Smooth muscle cell (in vitro differentiated cells): ENCODE results near the gene ANO9. TPM values are rescaled to one million over a fixed set of nuclear protein-coding genes. Genes with fewer than 3 reads are reported as not detected.
A peak's percentile ranks its signal among the peaks of the same experiment; 100 is the strongest.

Experiments
- DNase-seq: peaks from one replicate; lab custom pipeline; 2025; ENCODE audit not compliant: unreplicated experiment; lab: John Stamatoyannopoulos, UW
- H2AFZ ChIP-seq: fragments of 200-600 bp; sonication (generic); 2 replicates; pipeline ENCODE4 v1.6.0; 2016; ENCODE audit warnings: antibody characterized with exemption, low read depth, mild to moderate bottlenecking
- H3F3A ChIP-seq: fragments of 200-600 bp; sonication (generic); 2 replicates; pipeline ENCODE4 v1.6.0; 2017; ENCODE audit warnings: antibody characterized with exemption, low read depth
- H3K27ac ChIP-seq: fragments of 200-600 bp; sonication (generic); 2 replicates; pipeline ENCODE4 v1.5.1; 2016; ENCODE audit warnings: low read depth, mild to moderate bottlenecking
- H3K27me3 ChIP-seq: fragments of 200-600 bp; sonication (generic); 2 replicates; pipeline ENCODE4 v1.6.1; 2016; ENCODE audit warnings: low read depth, mild to moderate bottlenecking
- H3K36me3 ChIP-seq: fragments of 200-600 bp; sonication (generic); 2 replicates; pipeline ENCODE4 v1.5.1; 2016; ENCODE audit warnings: low read depth
- H3K4me1 ChIP-seq: fragments of 200-600 bp; sonication (generic); 2 replicates; pipeline ENCODE4 v1.5.1; 2016; ENCODE audit warnings: low read depth
- H3K4me2 ChIP-seq: fragments of 200-600 bp; sonication (generic); 2 replicates; pipeline ENCODE4 v1.6.0; 2016; ENCODE audit warnings: mild to moderate bottlenecking
- H3K4me3 ChIP-seq: fragments of 200-600 bp; sonication (generic); 2 replicates; pipeline ENCODE4 v1.5.1; 2016; ENCODE audit warnings: mild to moderate bottlenecking
- H3K79me2 ChIP-seq: fragments of 200-600 bp; sonication (generic); 2 replicates; pipeline ENCODE4 v1.6.0; 2016; ENCODE audit warnings: low read depth, mild to moderate bottlenecking
- H3K9ac ChIP-seq: fragments of 200-600 bp; sonication (generic); 2 replicates; pipeline ENCODE4 v1.6.0; 2016; ENCODE audit warnings: low read depth
- H3K9me3 ChIP-seq: fragments of 200-600 bp; sonication (generic); replicated peaks from 2 replicates; pipeline ENCODE4 v1.5.1; 2016; ENCODE audit warnings: low read depth
- H4K20me1 ChIP-seq: fragments of 200-600 bp; sonication (generic); 2 replicates; pipeline ENCODE4 v1.6.0; 2016; ENCODE audit warnings: low read depth
- CTCF ChIP-seq: fragments of 200-600 bp; sonication (generic); IDR thresholded peaks from 2 replicates; pipeline ENCODE4 v1.5.1; 2017; ENCODE audit warnings: borderline replicate concordance, mild to moderate bottlenecking, antibody characterized with exemption; ENCODE audit not compliant: insufficient read depth, poor library complexity, severe bottlenecking
- WGBS: methylation state at CpG from one replicate; pipeline ENCODE4 v1.1.7; 2016; ENCODE audit warnings: low lambda C conversion rate; 5-methylcytosine and 5-hydroxymethylcytosine counted together
- polyA plus RNA-seq: library from polyadenylated mRNA; unstranded; fragments of >200 nt; fragmentation: Nextera tagmentation; extraction: Ambion mirVana; gene quantifications from 2 replicates; pipeline ENCODE4 v1.2.1, GENCODE V29; 2016
- small RNA-seq: library from RNA; depleted of rRNA; stranded (forward); fragments of <200 nt; gene quantifications from one replicate; pipeline ENCODE3, GENCODE V24; 2014
- total RNA-seq: library from RNA; depleted of rRNA; stranded (reverse); fragments of >200 nt; gene quantifications from 2 replicates; pipeline ENCODE4 v1.2.3, GENCODE V29; 2014

ANO9 gene
- total and polyA plus RNA-seq, 2 experiments from 2014 or later, result 0.67 to 1.5 TPM

DNA sequence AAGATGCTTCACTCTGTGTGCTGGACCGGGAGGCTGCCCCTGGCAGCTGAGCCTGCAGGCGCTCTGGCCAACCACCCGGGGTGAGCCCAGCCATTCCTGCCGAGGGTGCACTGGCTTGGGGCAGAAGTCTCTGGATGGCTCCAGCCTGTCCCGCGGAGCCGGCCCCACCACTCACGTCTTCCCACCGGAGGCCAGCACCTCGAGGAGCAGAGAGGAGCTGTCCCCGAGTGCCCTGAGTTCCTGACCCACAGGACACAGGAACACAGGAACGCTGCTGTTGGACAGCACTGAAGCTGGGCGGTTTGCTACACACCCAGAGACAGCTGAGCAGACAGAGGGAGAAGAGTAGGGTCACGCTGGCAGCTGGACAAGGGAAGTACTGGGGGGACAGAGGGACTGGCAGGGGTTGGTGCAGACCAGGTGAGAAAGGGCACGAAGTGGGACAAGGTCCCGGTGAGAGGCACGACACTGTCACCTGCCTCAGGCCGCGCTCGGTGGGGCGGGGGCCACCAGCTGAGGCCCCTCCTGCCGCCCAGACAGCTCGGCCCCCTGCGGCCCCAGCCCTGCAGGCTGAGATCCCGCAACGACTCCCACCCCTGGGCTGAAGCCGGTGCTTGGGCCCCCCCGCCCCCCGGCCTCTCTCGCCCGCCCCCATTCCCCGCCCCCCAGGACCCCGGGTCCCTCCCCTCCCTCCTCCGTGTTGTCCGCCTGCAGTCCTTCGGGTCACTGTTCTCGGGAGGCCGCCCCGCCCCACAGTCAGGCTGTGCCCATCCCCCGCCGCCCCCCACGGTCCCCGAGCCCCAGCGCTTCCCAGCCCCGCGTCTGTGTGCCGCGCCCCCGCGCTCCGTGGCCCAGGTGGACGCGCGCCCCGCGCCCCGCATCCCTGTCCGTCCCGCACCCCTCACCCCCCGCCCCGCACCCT is 73.1 kb downstream of the ANO9 start:
- no peaks in the 10 kb centered on the region for H3K79me2 ChIP-seq
- H3K9me3 ChIP-seq, result no peaks in the 10 kb centered on the region
- no peak for TF ChIP-seq CTCF
- peak overlapping the region; percentile 45 for H3K4me3 ChIP-seq
- H3K4me1 ChIP-seq, result peaks cover 7% of the 10 kb centered on the region
- H3K36me3 ChIP-seq, result no peaks in the 10 kb centered on the region
- H3F3A ChIP-seq, result no peaks in the 10 kb centered on the region
- H3K27ac ChIP-seq, result no peak overlapping the region
- H3K27me3 ChIP-seq, result no peaks in the 10 kb centered on the region
- peak overlapping the region; percentile 71 for H2AFZ ChIP-seq
- no peak overlapping the region for H3K9ac ChIP-seq
- no peak for DNase-seq
- peaks cover 21% of the 10 kb centered on the region for H4K20me1 ChIP-seq
- H3K4me2 ChIP-seq, result peak overlapping the region; percentile 88
- 19% methylated on average over 15 of the region's 61 CpGs for WGBS

GRCh38 chr11:367956-368413 is 73.8 kb downstream of the ANO9 start:
- Histone ChIP-seq H4K20me1 (peaks cover 21% of the 10 kb centered on the region), H3K27ac (no peak overlapping the region), H3F3A (no peaks in the 10 kb centered on the region), H2AFZ (no peak overlapping the region), H3K4me1 (peaks cover 7% of the 10 kb centered on the region), H3K79me2 (no peaks in the 10 kb centered on the region), H3K9me3 (no peaks in the 10 kb centered on the region), H3K4me3 (no peak overlapping the region), H3K27me3 (no peaks in the 10 kb centered on the region), H3K9ac (no peak overlapping the region), H3K36me3 (no peaks in the 10 kb centered on the region), H3K4me2 (peak overlapping the region; percentile 88)
- no peak for TF ChIP-seq CTCF
- DNase-seq, result no peak
- 69% methylated on average over 6 of the region's 7 CpGs for WGBS

Small RNA genes within 50 kb of the gene (small RNA-seq; reads per million reads assigned to genes)
- not detected for gene RN7SL838P

Other genes with a start within 250 kb of the ANO9 start
- gene SCGB1C1, start 248.9 kb downstream of the ANO9 start, total RNA-seq, result not detected in 2 replicates
- gene SCGB1C1, start 248.9 kb downstream of the ANO9 start, polyA plus RNA-seq, result not detected in 2 replicates
- gene BET1L, start 234.6 kb downstream of the ANO9 start, total RNA-seq, result 31.3 and 40.5 TPM in 2 replicates
- 92.5 and 97.4 TPM in 2 replicates for gene BET1L, start 234.6 kb downstream of the ANO9 start, polyA plus RNA-seq
- gene RIC8A, start 234.3 kb downstream of the ANO9 start, total RNA-seq, result 71.2 and 118 TPM in 2 replicates
- 120 and 121 TPM in 2 replicates for gene RIC8A, start 234.3 kb downstream of the ANO9 start, polyA plus RNA-seq
- gene SIRT3, start 205.7 kb downstream of the ANO9 start, total RNA-seq, result 10.8 and 13.0 TPM in 2 replicates
- gene SIRT3, start 205.7 kb downstream of the ANO9 start, polyA plus RNA-seq, result 19.8 and 22.6 TPM in 2 replicates
- gene PSMD13, start 205.0 kb downstream of the ANO9 start, total RNA-seq, result 77.4 and 79.2 TPM in 2 replicates
- 173 and 200 TPM in 2 replicates for gene PSMD13, start 205.0 kb downstream of the ANO9 start, polyA plus RNA-seq
- not detected in 2 replicates for gene NLRP6, start 163.6 kb downstream of the ANO9 start, total RNA-seq
- not detected in 2 replicates for gene NLRP6, start 163.6 kb downstream of the ANO9 start, polyA plus RNA-seq
- gene PGGHG, start 152.9 kb downstream of the ANO9 start, total RNA-seq, result 8.6 and 18.2 TPM in 2 replicates
- gene PGGHG, start 152.9 kb downstream of the ANO9 start, polyA plus RNA-seq, result 16.6 and 24.3 TPM in 2 replicates
- gene IFITM5, start 142.5 kb downstream of the ANO9 start, total RNA-seq, result not detected in 2 replicates
- not detected in 2 replicates for gene IFITM5, start 142.5 kb downstream of the ANO9 start, polyA plus RNA-seq
- gene IFITM2, start 134.2 kb downstream of the ANO9 start, total RNA-seq, result 210 and 211 TPM in 2 replicates
- gene IFITM2, start 134.2 kb downstream of the ANO9 start, polyA plus RNA-seq, result 1,227 and 1,486 TPM in 2 replicates
- gene IFITM1, start 128.0 kb downstream of the ANO9 start, total RNA-seq, result 355 TPM in 2 replicates
- 599 and 726 TPM in 2 replicates for gene IFITM1, start 128.0 kb downstream of the ANO9 start, polyA plus RNA-seq
- 392 and 393 TPM in 2 replicates for gene IFITM3, start 121.2 kb downstream of the ANO9 start, total RNA-seq
- gene IFITM3, start 121.2 kb downstream of the ANO9 start, polyA plus RNA-seq, result 3,295 and 4,132 TPM in 2 replicates
- gene B4GALNT4, start 72.5 kb downstream of the ANO9 start, total RNA-seq, result 21.9 and 48.8 TPM in 2 replicates
- 44.9 and 45.8 TPM in 2 replicates for gene B4GALNT4, start 72.5 kb downstream of the ANO9 start, polyA plus RNA-seq
- 32.0 and 61.2 TPM in 2 replicates for gene PKP3, start 47.8 kb downstream of the ANO9 start, total RNA-seq
- 24.6 and 69.9 TPM in 2 replicates for gene PKP3, start 47.8 kb downstream of the ANO9 start, polyA plus RNA-seq
- gene SIGIRR, start 27.0 kb downstream of the ANO9 start, total RNA-seq, result 15.3 and 18.3 TPM in 2 replicates
- 26.3 and 29.4 TPM in 2 replicates for gene SIGIRR, start 27.0 kb downstream of the ANO9 start, polyA plus RNA-seq
- 15.2 and 20.7 TPM in 2 replicates for gene PTDSS2, start 8.3 kb upstream of the ANO9 start, total RNA-seq
- 25.2 and 33.5 TPM in 2 replicates for gene PTDSS2, start 8.3 kb upstream of the ANO9 start, polyA plus RNA-seq
- 91.3 and 106 TPM in 2 replicates for gene RNH1, start 65.2 kb upstream of the ANO9 start, total RNA-seq
- 242 and 243 TPM in 2 replicates for gene RNH1, start 65.2 kb upstream of the ANO9 start, polyA plus RNA-seq
- gene HRAS, start 93.6 kb upstream of the ANO9 start, total RNA-seq, result 19.2 and 39.9 TPM in 2 replicates
- gene HRAS, start 93.6 kb upstream of the ANO9 start, polyA plus RNA-seq, result 59.1 and 82.5 TPM in 2 replicates
- gene LRRC56, start 95.5 kb upstream of the ANO9 start, total RNA-seq, result 0.31 and 1.5 TPM in 2 replicates
- 1.5 TPM in 2 replicates for gene LRRC56, start 95.5 kb upstream of the ANO9 start, polyA plus RNA-seq
- gene LMNTD2, start 118.7 kb upstream of the ANO9 start, total RNA-seq, result 3.2 TPM in 1 of 2 replicates, not detected in the other
- gene LMNTD2, start 118.7 kb upstream of the ANO9 start, polyA plus RNA-seq, result 3.6 and 9.3 TPM in 2 replicates
- 18.6 and 21.7 TPM in 2 replicates for gene RASSF7, start 119.0 kb upstream of the ANO9 start, total RNA-seq
- gene RASSF7, start 119.0 kb upstream of the ANO9 start, polyA plus RNA-seq, result 20.4 and 38.6 TPM in 2 replicates
- gene PHRF1, start 134.5 kb upstream of the ANO9 start, total RNA-seq, result 11.6 and 13.7 TPM in 2 replicates
- 20.2 and 20.9 TPM in 2 replicates for gene PHRF1, start 134.5 kb upstream of the ANO9 start, polyA plus RNA-seq
- 7.1 and 11.1 TPM in 2 replicates for gene IRF7, start 173.9 kb upstream of the ANO9 start, total RNA-seq
- 12.7 and 14.3 TPM in 2 replicates for gene IRF7, start 173.9 kb upstream of the ANO9 start, polyA plus RNA-seq
- not detected in 2 replicates for gene CDHR5, start 182.9 kb upstream of the ANO9 start, total RNA-seq
- gene CDHR5, start 182.9 kb upstream of the ANO9 start, polyA plus RNA-seq, result 0.37 TPM in 1 of 2 replicates, not detected in the other
- gene SCT, start 185.2 kb upstream of the ANO9 start, total RNA-seq, result not detected in 2 replicates
- 1.4 and 2.2 TPM in 2 replicates for gene SCT, start 185.2 kb upstream of the ANO9 start, polyA plus RNA-seq
- gene DRD4, start 195.3 kb upstream of the ANO9 start, total RNA-seq, result not detected in 2 replicates
- 2.7 and 3.1 TPM in 2 replicates for gene DRD4, start 195.3 kb upstream of the ANO9 start, polyA plus RNA-seq